K562 (cell line): ENCODE data around the gene SNRPA. TPM values are rescaled to one million over a fixed set of nuclear protein-coding genes. Genes with fewer than 3 reads are reported as not detected.
A peak's percentile ranks its signal among the peaks of the same experiment; 100 is the strongest.

ENCODE experiments used
- DPF2 ChIP-seq: fragments of 450-650 bp; IDR thresholded peaks from 2 replicates; pipeline ENCODE4 v1.6.1; 2016
- FOXJ2 ChIP-seq: fragments of 200-800 bp; sonication (Bioruptor generic); IDR thresholded peaks from 2 replicates; pipeline ENCODE4 v1.6.1; 2016; ENCODE audit warnings: missing genetic modification characterization, missing compliant biosample characterization
- HMGN3 ChIP-seq: IDR thresholded peaks from 2 replicates; pipeline ENCODE4 v1.6.1; 2011; ENCODE audit warnings: borderline replicate concordance, low read depth, mild to moderate bottlenecking, mixed read lengths, low read length; ENCODE audit not compliant: insufficient read length; ENCODE audit errors: extremely low read depth
- KLF13 ChIP-seq: fragments of 450-650 bp; IDR thresholded peaks from 2 replicates; pipeline ENCODE4 v1.6.1; 2016; ENCODE audit warnings: missing genetic modification characterization, low read depth, mild to moderate bottlenecking, missing compliant biosample characterization, moderate library complexity, borderline replicate concordance
- MAFK ChIP-seq: IDR thresholded peaks from 2 replicates; pipeline ENCODE4 v1.6.1; 2011; ENCODE audit warnings: low read length, improper control_type of control experiment
- MEIS2 ChIP-seq: fragments of 450-650 bp; IDR thresholded peaks from 2 replicates; pipeline ENCODE4 v1.6.1; 2014; ENCODE audit warnings: mild to moderate bottlenecking; ENCODE audit not compliant: partially characterized antibody
- NCOR1 ChIP-seq: fragments of 450-650 bp; IDR thresholded peaks from 2 replicates; pipeline ENCODE4 v1.6.1; 2016; ENCODE audit warnings: mild to moderate bottlenecking, moderate library complexity
- POLR2H ChIP-seq: IDR thresholded peaks from 2 replicates; pipeline ENCODE4 v1.6.1; 2016; ENCODE audit warnings: missing genetic modification characterization, low read depth, mild to moderate bottlenecking, control low read depth, missing compliant biosample characterization, moderate library complexity
- SIN3A ChIP-seq, 2 experiments: fragments of 150-350 bp in 1 of 2; IDR thresholded peaks; 2 replicates each; pipeline ENCODE4 v1.6.1; 2011 to 2016; ENCODE audit warnings: borderline replicate concordance in 2 of 2, low read depth in 2 of 2, low read length in 2 of 2, mild to moderate bottlenecking in 2 of 2, moderate library complexity in 2 of 2; ENCODE audit not compliant: control insufficient read depth in 1 of 2
- SMC3 ChIP-seq: conservative IDR thresholded peaks from 2 replicates; pipeline ENCODE4 v1.6.1; 2011; ENCODE audit warnings: low read depth, low read length, improper control_type of control experiment; ENCODE audit not compliant: insufficient read depth
- TRIM24 ChIP-seq, 2 experiments: fragments of 450-650 bp; IDR thresholded peaks; 2 replicates each; pipeline ENCODE4 v1.6.1; 2016
- ZNF146 ChIP-seq: IDR thresholded peaks from one replicate; pipeline ENCODE4 v1.6.1; 2018; ENCODE audit warnings: missing compliant biosample characterization; ENCODE audit not compliant: unreplicated experiment
- ZNF347 ChIP-seq: fragments of 450-650 bp; formaldehyde crosslinking; IDR thresholded peaks from 2 replicates; pipeline ENCODE4 v1.4.0; 2020; ENCODE audit warnings: low read depth, mild to moderate bottlenecking, moderate library complexity
- ZNF75A ChIP-seq: fragments of 450-650 bp; formaldehyde crosslinking; IDR thresholded peaks from 2 replicates; pipeline ENCODE4 v1.4.0; 2020; ENCODE audit warnings: mild to moderate bottlenecking
- polyA plus RNA-seq, 8 experiments: library from polyadenylated mRNA; depleted of rRNA in 4 of 8; stranded (reverse) in 5 of 8; unstranded in 3 of 8; fragments of >200 nt; fragmentation: Nextera tagmentation in 2 of 8; fragmentation: Illumina TruSeq in 1 of 8; extraction: Ambion mirVana in 2 of 8; extraction: Trizol in 1 of 8; gene quantifications; 2 replicates each; pipeline versions ENCODE4 v1.2.1 to v1.2.3, GENCODE V29; 2011 to 2014; ENCODE audit warnings: inconsistent platforms in 1 of 8, missing spikeins in 1 of 8
- total RNA-seq, 7 experiments: library from RNA; depleted of rRNA in 6 of 7; stranded (reverse); fragments of >200 nt in 6 of 7; fragmentation: Illumina TruSeq in 2 of 7; extraction: Trizol in 2 of 7; gene quantifications; 2 replicates each; pipeline versions ENCODE4 v1.2.1 to v1.2.3, GENCODE V29; 2011 to 2021; ENCODE audit warnings: low replicate concordance in 1 of 7
- TF ChIP-seq, protein P1 (sequence below): sonication (generic); formaldehyde crosslinking; IDR thresholded peaks from 2 replicates; pipeline ENCODE4 v1.8.0; 2022; ENCODE audit warnings: missing genetic modification reagents, mild to moderate bottlenecking, borderline replicate concordance
- TF ChIP-seq, protein P2 (sequence below): fragments of 250-450 bp; sonication (Bioruptor Pico); IDR thresholded peaks from 2 replicates; pipeline ENCODE4 v1.5.0; 2021; ENCODE audit warnings: mild to moderate bottlenecking, borderline replicate concordance
- TF ChIP-seq, protein P3 (sequence below): fragments of 450-650 bp; formaldehyde crosslinking; IDR thresholded peaks from 2 replicates; pipeline ENCODE4 v1.4.0; 2020; ENCODE audit warnings: mild to moderate bottlenecking, moderate library complexity
- TF ChIP-seq, protein P4 (sequence below), 2 experiments: fragments of 450-650 bp; IDR thresholded peaks; 2 replicates each; pipeline ENCODE4 v1.6.1; 2018; ENCODE audit warnings: mild to moderate bottlenecking in 2 of 2, low read depth in 1 of 2; ENCODE audit not compliant: partially characterized antibody in 2 of 2

SNRPA gene
- total and polyA plus RNA-seq, 9 of the 15 experiments (the other 6 are each of a cell fraction or from before 2014, with no cell fraction given) = 16.3 to 311 (median 193) TPM

DNA sequence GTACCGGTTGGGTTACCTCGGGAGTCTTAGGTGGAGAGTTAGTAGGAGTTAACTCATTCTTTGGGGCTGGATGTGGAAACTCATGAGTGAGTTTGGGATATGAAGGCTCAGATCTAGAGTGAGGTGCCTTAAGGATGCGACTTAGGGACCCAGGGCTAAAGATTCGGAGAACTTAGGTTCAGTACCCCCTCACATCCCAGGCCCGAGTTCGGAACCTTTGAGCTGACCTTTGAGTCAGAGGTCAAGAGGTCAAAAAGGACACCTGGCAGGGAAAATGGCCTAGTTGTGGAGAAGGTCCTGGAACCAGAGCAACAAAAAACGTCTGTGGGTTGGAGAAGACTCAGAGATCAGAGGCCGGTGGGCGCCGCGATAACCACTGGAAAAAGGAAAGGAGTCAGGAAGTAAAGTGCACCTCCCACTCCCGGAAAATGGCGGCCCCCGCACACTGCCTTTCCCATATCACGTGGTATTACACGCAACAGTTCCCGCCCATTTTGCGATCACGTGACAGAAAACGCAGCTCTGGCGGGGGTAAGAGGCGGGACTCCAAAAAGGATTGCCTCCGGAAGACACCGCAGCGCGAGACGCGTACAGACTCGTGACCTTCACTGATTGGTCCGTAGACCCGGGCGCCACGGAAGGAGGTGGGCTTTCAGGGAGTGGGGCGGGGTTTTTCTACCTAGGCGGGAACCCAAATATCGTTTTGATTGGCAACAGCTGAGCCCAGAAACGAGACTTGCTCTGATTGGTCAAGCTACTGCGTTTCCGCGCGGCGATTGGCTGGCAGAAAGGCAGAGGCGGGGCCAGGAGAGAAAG is 737 bp upstream of the SNRPA start, which contains the start of gene ACTMAP (continued):
- TF ChIP-seq MEIS2 (peak; percentile 61), ZNF347 (CRISPR knock-in tag) (no peak), POLR2H (peak; percentile 84), HMGN3 (no peak), SIN3A (IDR thresholded peaks at IDR 0.05; ENCODE audit: borderline replicate concordance in 2 of 2, control insufficient read depth in 1 of 2, low read depth in 2 of 2, low read length in 2 of 2) (no peak; a peak in 1 of 4 replicates), MAFK (no peak), ZNF75A (CRISPR knock-in tag) (no peak), DPF2 (peak; percentile 82), SMC3 (no peak), TRIM24 (IDR thresholded peaks at IDR 0.05) (peak; percentile 30 to 57; a peak in 1 of 4 replicates), NCOR1 (peak; percentile 9; the same call in 1 of the 2 replicates), KLF13 (peak; percentile 54; the same call in 1 of the 2 replicates), ZNF146 (CRISPR knock-in tag) (no peak), FOXJ2 (no peak)
- TF ChIP-seq, protein P1, sequence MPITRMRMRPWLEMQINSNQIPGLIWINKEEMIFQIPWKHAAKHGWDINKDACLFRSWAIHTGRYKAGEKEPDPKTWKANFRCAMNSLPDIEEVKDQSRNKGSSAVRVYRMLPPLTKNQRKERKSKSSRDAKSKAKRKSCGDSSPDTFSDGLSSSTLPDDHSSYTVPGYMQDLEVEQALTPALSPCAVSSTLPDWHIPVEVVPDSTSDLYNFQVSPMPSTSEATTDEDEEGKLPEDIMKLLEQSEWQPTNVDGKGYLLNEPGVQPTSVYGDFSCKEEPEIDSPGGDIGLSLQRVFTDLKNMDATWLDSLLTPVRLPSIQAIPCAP (CRISPR knock-in tag) = no peak
- TF ChIP-seq, protein P2, sequence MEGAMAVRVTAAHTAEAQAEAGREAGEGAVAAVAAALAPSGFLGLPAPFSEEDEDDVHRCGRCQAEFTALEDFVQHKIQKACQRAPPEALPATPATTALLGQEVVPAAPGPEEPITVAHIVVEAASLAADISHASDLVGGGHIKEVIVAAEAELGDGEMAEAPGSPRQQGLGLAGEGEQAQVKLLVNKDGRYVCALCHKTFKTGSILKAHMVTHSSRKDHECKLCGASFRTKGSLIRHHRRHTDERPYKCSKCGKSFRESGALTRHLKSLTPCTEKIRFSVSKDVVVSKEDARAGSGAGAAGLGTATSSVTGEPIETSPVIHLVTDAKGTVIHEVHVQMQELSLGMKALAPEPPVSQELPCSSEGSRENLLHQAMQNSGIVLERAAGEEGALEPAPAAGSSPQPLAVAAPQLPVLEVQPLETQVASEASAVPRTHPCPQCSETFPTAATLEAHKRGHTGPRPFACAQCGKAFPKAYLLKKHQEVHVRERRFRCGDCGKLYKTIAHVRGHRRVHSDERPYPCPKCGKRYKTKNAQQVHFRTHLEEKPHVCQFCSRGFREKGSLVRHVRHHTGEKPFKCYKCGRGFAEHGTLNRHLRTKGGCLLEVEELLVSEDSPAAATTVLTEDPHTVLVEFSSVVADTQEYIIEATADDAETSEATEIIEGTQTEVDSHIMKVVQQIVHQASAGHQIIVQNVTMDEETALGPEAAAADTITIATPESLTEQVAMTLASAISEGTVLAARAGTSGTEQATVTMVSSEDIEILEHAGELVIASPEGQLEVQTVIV = no peak
- TF ChIP-seq, protein P3, sequence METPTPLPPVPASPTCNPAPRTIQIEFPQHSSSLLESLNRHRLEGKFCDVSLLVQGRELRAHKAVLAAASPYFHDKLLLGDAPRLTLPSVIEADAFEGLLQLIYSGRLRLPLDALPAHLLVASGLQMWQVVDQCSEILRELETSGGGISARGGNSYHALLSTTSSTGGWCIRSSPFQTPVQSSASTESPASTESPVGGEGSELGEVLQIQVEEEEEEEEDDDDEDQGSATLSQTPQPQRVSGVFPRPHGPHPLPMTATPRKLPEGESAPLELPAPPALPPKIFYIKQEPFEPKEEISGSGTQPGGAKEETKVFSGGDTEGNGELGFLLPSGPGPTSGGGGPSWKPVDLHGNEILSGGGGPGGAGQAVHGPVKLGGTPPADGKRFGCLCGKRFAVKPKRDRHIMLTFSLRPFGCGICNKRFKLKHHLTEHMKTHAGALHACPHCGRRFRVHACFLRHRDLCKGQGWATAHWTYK = no peak
- TF ChIP-seq, protein P4, sequence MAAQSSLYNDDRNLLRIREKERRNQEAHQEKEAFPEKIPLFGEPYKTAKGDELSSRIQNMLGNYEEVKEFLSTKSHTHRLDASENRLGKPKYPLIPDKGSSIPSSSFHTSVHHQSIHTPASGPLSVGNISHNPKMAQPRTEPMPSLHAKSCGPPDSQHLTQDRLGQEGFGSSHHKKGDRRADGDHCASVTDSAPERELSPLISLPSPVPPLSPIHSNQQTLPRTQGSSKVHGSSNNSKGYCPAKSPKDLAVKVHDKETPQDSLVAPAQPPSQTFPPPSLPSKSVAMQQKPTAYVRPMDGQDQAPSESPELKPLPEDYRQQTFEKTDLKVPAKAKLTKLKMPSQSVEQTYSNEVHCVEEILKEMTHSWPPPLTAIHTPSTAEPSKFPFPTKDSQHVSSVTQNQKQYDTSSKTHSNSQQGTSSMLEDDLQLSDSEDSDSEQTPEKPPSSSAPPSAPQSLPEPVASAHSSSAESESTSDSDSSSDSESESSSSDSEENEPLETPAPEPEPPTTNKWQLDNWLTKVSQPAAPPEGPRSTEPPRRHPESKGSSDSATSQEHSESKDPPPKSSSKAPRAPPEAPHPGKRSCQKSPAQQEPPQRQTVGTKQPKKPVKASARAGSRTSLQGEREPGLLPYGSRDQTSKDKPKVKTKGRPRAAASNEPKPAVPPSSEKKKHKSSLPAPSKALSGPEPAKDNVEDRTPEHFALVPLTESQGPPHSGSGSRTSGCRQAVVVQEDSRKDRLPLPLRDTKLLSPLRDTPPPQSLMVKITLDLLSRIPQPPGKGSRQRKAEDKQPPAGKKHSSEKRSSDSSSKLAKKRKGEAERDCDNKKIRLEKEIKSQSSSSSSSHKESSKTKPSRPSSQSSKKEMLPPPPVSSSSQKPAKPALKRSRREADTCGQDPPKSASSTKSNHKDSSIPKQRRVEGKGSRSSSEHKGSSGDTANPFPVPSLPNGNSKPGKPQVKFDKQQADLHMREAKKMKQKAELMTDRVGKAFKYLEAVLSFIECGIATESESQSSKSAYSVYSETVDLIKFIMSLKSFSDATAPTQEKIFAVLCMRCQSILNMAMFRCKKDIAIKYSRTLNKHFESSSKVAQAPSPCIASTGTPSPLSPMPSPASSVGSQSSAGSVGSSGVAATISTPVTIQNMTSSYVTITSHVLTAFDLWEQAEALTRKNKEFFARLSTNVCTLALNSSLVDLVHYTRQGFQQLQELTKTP (IDR thresholded peaks at IDR 0.05; ENCODE audit: low read depth in 1 of 2, partially characterized antibody in 2 of 2) = peak; percentile 62 to 96
